OCI-M2 (cell line): Measurements from ENCODE around the gene TMEM237.

Experiments
- DNase-seq: peaks from one replicate; lab custom pipeline; 2025; ENCODE audit not compliant: unreplicated experiment; lab: John Stamatoyannopoulos, UW

TMEM237 gene

DNA sequence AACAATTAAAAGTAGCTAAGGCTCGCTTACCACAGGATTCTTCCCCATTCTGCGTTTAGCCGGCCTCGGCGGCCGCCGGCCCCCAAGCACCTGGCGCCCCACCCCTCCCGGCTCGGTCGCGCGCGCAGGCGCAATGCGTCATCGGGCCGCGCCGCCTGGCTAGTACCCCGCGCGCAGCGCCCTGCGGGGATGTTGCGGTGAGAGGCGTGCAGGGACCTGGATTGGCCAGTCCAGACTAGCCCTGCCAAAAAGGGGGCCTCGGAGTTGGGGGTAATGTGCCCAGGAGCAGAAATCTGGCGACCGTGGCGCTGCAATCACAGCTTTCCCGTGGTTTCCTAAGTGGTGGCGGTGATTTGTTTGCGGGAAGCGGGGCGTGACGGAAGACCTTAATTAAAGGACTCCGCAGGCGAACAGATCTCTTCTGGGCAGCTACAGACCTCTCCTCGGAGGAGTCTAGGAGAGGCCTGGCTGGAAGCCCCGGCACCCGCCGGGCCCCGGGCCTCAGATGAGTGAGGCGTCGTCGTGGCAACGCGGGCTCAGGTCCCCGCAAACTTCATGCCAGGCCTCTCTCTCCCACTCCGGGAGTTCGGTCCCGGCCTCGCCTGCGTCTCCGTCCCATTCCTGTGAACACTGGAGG is 606 bp downstream of the TMEM237 start:
- DNase-seq = no peak

DNA sequence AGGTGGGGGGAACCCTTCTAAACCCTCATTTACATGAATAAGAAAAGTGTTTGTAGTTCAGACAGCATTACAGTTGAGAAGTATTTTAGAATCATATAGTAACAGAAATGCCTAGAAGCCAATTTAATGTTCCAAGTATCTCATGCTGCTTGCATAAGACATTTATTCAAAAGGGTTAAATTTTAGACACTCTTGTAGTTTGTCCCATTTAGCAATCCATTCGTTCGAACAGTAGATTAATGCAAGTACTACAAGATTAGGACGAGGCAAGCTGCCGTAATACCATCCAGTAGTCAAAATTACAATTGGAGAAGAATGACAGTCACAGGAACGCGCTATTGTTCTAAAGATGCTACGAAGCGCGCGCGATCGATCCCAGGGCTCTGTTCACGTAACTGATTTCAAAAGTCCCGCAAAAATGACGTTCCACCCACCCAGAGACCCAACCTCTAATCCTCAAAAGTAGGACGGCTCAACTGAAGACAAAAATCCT is 1.2 kb downstream of the TMEM237 start:
- no peak for DNase-seq

- DNase-seq = no peak
Observed at GRCh38 chr2:201639205-201639604, 4.1 kb downstream of the TMEM237 start.

DNA sequence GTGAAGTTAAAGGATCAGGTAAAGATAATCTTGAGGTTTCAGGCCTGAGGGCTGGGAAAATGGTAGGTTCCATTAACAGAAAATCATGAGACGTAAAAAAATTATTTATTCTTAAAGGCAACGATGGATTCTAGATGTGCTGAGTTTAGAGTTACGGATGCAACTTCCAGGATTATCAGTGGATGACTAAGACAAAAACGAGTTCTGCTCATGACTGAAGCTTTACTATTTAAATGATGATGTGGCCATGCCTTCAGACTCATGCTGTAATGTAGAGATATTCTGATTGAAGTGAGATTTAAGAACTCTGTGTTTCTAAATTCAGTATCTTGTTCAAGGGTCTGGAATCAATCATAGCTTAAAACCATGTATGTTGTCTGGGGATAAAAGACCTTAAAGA is 5.0 kb downstream of the TMEM237 start:
- no peak for DNase-seq

GRCh38 chr2:201633661-201634249 is 9.5 kb downstream of the TMEM237 start:
- DNase-seq = no peak

- DNase-seq = no peak
Observed at GRCh38 chr2:201631041-201631440, 12.3 kb downstream of the TMEM237 start.

- DNase-seq = no peak
Observed at GRCh38 chr2:201630577-201630976, 12.7 kb downstream of the TMEM237 start.

DNA sequence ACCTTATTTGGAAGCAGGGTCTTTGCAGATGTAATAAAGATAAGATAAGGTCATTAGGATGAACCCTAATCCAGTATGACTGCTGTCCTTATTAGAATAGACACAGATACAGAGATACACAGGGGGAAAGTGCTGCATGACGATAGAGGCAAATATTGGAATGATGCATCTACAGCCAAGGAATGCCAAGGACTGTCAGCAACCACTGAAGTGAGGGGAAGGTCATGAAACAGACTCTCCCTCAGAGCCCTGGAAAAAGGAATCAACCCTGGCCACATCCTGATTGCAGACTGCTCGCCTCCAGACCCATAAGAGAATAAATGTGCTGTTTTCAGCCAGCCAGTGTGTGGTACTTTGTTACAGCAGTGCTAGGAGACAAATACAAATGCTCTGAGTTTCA is 14.8 kb downstream of the TMEM237 start:
- DNase-seq = no peak

DNA sequence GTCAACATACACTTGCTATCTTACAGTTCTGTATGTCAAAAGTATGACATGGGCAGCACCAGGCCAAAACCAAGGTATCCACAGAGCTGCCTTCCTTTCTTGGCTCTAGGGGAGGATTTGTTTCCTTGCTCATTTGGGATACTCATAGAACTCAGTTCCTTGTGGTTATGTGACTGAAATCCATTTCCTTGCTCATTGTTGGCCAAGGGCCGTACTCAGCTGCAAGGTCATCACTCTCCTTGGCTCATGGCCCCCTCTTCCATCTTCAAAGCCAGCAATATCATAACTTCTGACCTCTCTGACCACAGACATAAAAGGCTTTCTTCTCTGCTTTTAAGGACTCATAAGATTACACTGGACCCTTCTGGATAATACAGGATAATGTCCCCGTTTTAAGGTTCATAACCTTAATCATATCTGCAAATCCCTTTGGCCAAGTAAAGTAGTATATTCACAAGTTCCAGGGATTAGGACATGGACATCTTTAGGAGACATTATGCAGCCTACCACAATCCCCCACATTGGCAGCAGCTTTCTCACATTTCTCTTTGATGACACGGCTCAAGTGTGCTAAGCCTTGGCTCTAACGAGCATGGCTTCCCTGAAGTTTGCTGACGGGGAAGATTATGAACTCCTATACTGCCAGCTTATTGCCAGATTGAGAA is 20.9 kb downstream of the TMEM237 start:
- DNase-seq = no peak

- DNase-seq = no peak
Observed at GRCh38 chr2:201621293-201621999, 21.9 kb downstream of the TMEM237 start.

DNA sequence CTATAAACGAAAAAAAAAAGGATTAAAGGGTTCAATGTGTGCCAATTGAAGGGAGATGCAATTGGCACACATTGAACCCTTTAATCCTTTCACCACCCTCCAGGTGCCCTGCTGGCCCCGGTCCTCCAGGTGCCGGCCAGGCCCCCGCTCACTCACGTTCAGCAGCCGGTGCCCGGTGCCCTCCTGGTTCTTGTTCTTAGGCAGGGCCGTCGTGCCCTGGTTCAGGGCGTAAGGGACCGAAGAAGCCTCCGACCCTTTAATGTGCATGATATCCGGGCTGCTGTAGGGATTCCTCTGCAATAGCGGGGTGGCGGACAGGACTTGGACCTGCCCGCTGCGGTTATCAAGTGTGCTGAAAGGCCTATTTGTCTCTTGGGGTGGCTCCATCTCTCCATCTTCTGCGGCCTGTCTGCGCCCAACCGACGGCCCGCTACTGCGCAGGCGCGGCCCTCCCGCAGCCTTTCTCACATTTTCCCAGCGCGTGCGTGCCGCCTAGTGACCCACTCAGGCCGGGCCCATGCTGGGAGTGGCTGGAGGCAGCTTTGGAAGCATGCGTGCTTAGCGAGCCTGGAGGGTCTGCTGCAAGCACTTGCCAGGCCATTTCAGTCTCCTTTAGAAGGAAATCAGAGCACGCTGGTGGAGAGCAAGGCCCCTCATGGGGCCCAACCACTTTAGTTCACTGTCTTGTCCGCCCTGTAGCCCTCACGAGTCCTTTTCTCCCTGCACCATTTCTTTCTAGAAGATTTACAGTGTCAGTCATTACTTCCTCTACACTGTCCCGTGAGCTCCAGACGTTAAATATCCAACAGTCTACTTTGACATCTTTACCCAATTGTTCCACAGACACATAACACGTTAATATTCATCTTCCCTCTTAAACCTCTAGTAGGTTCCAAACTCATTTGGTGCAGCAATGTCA is 24.3 kb downstream of the TMEM237 start:
- DNase-seq = no peak

DNA sequence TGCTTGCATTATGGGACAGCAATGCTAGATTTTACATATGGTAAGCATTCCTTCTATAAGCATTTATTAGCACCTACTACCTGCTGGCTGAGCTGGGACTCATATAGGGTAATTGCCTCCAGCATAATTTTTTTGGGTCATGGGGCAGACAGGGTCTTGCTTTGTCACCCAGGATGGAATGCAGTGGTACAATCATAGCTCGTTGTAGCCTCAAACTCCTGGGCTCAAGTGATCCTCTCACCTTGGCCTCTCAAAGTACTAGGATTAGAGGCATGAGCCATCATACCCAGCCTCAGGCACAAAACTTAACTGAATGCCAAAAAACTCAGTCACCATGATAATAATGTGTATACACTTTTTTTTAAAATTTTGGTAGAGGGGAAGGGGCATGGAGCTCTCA is 35.3 kb downstream of the TMEM237 start:
- DNase-seq = no peak

- no peak for DNase-seq
Observed at GRCh38 chr2:201607568-201607967, 35.7 kb downstream of the TMEM237 start.

GRCh38 chr2:201600906-201601305 is 42.4 kb downstream of the TMEM237 start:
- no peak for DNase-seq

DNA sequence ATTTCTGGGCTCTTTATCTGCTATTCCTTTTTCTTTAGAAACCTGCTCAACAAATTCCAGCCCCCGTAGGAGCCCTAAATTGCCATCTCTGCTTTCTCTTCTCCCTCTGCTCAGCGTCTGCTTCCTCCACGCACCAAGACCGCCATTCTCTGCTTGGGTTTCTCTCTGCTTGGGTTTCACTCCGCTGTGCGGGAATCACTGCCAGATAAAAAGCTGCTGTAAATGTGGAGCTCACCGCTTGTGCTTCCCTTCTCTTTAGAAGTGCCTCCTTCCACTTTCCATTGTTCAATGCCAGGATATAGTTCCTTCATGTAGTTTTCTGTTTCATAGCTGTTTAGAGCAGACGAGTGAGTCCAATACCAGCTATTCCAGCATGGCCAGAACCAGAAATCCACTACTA is 45.9 kb downstream of the TMEM237 start:
- DNase-seq = no peak

DNA sequence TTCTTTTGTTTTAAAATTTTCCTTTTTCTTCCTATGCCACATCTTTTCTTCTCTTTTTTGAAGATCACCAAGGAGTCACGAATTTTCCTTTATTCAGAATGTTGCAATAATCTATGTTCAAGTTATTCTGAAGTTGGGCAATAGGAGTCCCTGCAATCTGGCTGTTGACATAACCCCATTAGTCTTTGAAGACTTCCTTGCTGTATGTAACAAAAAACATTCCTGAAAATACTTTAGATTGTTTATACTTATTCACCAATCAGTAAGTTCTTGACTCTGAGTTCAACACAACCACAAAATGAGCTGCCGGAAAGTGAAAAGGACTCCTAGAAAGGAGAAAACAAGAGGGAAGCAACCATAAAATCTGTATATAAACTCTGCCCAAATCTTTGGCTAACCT is 62.8 kb downstream of the TMEM237 start:
- no peak for DNase-seq

- DNase-seq = no peak
Observed at GRCh38 chr2:201579536-201579935, 63.8 kb downstream of the TMEM237 start.

DNA sequence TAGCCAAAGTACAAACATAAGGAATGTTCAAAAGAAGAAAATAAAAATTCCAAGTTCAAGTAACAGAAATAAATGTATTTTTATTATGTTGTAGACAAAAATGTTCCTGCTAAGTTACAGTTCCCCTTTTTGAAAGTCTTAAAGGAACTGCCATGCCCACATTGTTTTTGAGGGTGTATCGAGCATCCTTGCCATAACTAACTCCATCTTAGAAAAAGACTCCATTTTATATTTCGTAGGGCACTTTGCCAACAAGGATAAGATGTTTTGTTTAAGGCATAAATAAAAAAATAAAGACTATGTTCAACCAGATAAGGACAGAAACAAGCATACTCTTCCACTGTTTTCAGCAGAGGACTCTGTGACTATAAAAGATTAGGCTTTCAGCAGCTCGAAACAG is 67.3 kb downstream of the TMEM237 start:
- no peak for DNase-seq

DNA sequence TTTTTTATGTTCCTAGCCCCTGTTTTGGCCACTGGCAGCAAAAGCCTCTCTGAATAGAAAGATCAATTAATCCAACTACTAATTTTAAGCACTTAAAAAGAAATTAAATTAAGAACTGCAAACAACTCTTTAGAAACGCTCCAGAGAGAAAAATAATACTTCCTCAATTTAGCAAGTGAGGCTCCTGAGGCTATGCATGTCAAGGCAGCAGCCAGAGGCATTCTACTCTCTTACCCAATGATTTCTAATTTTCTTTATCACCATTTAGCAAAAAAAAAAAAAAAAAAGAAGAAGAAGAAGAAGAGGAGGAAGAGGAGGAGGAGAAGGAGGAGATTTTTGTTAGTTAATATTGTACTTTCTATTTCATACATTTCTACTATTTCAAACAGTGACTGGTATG is 68.5 kb downstream of the TMEM237 start:
- no peak for DNase-seq

GRCh38 chr2:201572846-201573508 is 70.3 kb downstream of the TMEM237 start:
- DNase-seq = no peak
